ENCODE measurements around the gene SLC4A9. TPM values are rescaled to one million over a fixed set of nuclear protein-coding genes. Genes with fewer than 3 reads are reported as not detected.

Gene SLC4A9
- total RNA-seq, 1 experiment from 2014 or later: not detected

DNA sequence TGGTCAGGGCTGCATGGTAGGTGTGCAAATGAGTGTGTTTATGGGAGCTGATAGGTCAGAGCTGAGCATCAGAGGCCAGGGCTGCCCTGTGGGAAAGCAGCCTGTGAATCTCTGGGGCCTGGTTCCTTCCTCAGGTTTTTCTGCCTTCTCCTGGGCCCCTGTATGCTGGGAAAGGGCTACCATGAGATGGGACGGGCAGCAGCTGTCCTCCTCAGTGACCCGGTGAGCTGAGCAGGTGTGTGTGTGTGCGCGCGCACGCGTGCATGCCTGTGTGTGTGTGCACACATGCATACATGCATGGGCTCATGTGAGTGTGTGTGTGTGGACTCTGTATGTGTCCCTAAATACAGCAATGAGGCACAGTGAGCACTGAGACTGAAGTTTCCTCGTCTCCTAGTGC lies 2.3 kb downstream of the SLC4A9 start:
- DNase-seq (ENCODE audit: low read depth): no peak

DNA sequence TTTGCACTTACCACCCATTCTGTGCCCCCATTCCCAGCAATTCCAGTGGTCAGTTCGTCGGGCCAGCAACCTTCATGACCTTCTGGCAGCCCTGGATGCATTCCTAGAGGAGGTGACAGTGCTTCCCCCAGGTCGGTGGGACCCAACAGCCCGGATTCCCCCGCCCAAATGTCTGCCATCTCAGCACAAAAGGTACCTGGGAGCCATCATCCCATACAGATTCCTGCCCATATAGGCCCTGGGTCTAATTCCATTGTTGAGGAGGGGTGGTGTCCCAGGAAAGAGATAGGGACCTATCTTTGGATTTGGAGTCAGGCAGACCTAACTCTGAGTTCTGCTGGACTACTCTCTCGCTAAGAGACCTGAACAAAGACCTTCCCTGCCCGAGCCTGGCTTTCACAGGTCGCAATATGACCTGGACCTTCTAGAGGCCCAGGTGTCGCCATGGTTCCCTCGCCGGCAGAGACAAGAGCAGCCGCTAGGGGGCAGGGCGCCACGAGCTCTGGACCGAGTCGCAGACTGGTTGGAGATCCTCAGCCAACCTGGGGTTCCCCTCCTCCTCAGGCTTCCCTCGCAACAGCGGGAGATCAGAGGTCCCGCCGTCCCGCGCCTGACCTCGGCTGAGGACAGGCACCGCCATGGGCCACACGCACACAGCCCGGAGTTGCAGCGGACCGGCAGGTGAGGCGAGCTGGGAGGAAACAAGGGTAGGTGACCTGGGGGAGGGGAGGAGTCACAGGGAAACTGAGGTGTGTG lies 3.1 kb downstream of the SLC4A9 start:
- peak; percentile 45 for DNase-seq (ENCODE audit: low read depth)

DNA sequence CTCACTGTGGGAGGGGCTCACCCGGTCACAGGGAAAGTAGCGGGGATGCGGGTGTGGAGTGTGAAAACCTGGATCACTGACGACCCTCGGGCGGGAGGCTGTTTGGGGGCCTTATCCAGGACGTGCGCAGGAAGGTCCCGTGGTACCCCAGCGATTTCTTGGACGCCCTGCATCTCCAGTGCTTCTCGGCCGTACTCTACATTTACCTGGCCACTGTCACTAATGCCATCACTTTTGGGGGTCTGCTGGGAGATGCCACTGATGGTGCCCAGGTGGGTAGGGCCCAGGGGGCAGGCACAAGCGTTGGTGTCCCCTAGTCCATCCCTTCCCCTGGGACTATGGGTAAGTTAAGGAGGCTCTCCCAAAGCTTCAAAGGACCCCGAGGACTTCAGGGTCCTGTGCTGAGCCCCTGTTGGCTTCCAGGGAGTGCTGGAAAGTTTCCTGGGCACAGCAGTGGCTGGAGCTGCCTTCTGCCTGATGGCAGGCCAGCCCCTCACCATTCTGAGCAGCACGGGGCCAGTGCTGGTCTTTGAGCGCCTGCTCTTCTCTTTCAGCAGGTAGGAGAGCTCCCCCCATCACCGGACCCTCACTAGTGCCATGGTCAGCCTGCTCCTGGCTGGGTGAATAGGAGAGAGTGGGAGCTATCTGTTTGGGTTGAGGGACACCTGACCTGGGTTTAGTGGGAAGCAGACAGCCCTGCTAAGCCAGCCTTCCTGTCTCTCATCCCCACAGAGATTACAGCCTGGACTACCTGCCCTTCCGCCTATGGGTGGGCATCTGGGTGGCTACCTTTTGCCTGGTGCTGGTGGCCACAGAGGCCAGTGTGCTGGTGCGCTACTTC lies 3.9 kb downstream of the SLC4A9 start:
- DNase-seq (ENCODE audit: low read depth): no peak

DNA sequence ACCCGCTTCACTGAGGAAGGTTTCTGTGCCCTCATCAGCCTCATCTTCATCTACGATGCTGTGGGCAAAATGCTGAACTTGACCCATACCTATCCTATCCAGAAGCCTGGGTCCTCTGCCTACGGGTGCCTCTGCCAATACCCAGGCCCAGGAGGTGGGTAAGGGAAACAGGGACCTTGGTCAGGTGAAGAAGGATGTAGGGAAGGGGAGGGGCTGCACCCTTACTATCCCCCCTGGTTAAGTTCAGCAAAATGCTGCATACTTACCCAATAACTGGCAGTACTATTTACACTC lies 4.4 kb downstream of the SLC4A9 start:
- DNase-seq (ENCODE audit: low read depth): no peak

DNA sequence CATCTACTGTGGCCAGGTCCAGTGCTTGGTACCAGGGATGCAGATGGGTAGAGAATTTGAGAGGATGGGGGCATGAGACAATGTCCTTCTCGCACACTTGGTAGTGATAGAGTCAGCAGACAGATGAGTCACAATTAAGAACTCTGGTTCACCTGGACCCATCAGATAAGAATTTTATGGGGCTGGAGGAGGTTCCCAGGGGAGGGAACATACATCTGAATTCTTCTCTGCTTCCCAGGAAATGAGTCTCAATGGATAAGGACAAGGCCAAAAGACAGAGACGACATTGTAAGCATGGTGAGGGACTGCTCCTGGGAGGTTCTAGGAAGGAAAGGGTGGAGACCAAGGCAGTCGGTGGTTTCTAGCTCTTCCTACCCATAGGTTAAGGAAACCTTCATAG lies 5.3 kb downstream of the SLC4A9 start:
- DNase-seq (ENCODE audit: low read depth): no peak

DNA sequence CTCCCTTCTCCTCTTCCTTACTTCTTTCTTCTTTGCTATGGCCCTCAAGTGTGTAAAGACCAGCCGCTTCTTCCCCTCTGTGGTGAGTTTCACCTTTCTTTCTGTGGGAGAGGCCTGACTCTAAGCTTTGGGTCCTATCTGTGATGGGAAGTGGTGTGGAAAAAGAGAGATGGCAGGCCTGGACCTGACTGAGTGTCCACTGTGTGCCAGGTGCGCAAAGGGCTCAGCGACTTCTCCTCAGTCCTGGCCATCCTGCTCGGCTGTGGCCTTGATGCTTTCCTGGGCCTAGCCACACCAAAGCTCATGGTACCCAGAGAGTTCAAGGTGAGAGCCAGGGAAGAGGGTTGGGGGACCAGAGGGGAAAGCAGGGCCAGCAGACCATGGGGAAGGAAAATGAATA lies 5.9 kb downstream of the SLC4A9 start:
- DNase-seq (ENCODE audit: low read depth): no peak

DNA sequence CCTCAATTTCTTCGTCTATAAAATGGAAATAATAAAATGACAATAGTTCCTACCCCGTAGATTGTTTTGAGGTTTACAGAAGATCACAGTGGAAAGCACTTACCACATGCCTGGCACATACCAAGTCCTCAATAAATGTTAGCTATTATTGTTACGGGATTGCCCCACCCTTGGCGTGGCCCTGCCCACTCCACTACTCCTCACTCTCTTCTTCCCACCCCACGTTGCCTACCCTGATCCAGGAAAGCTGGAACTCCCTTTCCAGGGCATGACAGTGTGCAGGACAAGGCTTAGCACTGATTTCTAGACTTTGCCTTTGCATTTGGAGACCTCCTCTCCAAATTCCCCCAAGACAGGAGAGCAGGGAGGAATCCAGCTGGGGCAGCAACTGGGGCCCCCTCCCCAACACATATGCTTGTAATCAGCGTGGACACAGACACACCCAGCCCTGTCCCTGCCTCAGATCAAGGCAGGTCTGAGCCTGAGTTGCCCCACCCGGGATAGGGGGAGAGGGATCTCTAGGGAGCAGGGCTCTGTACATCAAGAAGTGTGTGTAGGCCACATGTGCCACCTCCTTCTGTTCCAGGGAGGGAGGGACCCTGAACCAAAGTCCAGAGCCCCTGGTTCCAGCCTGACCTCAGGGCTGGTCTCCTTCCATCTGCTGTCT lies 6.7 kb downstream of the SLC4A9 start:
- no peak for DNase-seq (ENCODE audit: low read depth)

DNA sequence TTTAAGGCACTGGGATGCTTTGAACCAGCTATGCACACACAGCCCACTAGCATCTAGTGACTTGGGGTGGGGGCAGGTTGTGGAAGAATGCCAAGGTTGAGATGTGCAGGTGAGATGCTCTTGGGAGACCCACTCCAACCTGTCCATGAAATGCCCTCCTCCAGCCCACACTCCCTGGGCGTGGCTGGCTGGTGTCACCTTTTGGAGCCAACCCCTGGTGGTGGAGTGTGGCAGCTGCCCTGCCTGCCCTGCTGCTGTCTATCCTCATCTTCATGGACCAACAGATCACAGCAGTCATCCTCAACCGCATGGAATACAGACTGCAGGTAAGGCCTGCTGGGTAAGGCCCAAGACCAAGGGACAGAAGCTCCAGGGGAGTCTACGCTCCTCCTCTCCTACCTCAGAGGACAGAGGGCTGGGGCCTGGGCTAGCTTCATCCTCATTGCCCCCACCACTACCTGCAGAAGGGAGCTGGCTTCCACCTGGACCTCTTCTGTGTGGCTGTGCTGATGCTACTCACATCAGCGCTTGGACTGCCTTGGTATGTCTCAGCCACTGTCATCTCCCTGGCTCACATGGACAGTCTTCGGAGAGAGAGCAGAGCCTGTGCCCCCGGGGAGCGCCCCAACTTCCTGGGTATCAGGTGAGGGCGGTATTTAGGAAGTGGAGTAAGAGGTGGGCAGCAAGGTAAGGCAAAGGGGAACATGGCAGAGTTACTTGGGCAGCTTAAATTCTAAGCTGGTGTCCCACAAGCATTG lies 7.4 kb downstream of the SLC4A9 start:
- DNase-seq (ENCODE audit: low read depth): no peak

DNA sequence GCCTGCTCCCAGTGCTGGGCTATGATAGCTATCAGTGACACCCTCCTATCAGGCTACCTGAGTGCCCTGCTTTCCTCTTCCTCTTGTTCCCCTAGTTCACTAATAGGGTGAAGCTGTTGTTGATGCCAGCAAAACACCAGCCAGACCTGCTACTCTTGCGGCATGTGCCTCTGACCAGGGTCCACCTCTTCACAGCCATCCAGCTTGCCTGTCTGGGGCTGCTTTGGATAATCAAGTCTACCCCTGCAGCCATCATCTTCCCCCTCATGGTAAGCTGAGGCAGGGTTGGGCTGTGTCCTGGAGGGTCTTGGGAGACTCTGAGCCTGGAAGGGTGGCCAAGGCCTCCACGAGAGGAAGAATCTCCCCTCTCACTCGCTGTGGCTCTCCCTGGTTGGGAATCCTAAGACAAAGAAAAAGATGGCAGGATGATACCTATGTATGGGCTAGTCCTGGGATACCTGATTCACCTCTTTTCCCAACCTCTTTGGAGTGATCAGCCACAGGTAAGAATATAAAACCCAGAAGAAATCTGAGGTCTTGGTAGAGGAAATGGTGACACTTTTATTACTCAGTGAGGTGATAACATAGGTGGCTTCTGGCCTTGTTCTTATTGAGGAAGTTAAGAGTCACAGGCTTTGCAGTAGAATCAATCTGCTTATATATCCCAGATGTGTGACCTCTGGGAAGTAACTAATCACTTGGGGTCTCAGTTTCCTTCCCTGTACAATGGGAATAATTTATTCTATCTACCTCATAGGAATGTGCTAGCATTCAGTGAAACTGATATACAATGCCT lies 11.6 kb downstream of the SLC4A9 start:
- DNase-seq (ENCODE audit: low read depth): no peak

DNA sequence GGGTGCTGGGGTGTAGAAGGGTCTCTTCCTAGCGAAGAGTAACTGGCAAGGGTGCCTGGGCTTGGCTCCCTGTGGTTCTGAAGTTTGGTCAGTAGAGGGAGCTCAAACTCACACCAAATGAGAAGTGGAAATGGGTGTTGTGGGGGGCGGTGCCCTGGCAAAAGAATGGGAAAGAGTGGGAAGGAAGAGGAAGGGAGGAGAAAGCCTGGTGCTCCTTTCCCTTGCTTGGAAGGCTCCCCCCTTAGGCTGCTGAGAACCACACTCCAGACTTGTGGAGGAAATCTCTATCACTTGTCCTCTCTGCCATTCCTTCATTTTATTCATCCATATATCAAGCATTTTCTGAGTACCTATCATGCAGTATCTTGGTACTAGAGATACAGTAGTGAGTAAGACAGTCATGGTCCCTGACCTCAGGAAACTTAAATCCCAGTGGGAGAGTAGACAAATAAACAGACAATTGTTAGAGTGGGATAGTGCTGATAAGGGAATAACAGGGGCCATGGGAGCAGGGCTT lies 13.0 kb downstream of the SLC4A9 start:
- DNase-seq (ENCODE audit: low read depth): peak; percentile 76

DNA sequence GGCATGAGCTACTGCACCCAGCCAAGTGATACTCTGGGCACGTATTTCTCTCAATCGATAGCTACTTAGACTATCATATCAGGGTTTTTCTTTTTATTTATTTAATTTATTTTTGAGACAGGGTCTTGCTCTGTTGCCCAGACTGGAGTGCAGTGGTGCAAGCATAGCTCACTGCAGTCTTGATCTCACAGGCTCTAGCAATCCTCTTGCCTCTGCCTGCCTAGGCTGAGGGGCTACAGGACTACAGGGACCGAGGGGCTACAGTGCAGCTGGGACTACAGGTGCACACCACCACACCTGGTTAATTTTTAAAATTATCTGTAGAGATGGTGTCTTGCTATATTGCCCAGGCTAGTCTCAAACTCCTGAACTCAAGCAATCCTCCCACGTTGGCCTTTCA lies 21.4 kb downstream of the SLC4A9 start:
- DNase-seq (ENCODE audit: low read depth): no peak

DNA sequence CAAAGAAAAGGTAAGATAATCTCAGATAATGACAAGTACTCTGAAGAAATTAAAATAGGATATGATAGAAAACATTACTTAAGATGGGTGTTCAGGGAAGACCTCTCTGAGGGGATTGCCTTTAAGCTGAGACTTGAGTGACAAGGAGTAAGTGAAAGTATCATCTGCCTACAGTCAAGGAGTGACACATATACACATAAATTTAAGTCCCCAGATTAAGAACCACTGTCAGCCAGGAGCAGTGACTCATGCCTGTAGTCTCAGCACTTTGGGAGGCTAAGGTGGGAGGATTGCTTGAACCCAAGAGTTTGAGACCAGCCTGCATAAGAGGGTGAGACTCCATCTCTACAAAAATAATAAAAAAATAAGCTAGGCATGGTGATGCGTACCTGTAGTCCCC lies 22.0 kb downstream of the SLC4A9 start:
- no peak for DNase-seq (ENCODE audit: low read depth)

DNA sequence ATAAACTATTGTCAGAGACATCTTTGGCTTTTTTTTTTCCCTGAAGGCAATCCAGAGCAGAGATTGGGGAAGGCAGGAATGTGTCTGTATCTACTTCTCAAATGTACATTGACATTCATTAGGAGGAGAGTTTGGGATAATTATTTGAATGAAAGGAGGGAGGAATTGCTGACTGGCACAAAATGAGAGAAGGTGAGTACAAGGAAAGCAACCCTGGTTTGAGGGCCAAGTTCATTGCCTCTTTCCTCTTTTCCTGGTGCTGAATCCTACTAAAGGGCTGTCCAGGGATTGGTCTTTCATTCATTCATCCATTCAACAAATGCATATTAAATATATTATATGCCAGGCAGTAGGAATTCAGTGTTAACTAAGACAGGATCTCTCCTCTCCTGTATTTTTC lies 22.9 kb downstream of the SLC4A9 start:
- DNase-seq (ENCODE audit: low read depth): no peak

DNA sequence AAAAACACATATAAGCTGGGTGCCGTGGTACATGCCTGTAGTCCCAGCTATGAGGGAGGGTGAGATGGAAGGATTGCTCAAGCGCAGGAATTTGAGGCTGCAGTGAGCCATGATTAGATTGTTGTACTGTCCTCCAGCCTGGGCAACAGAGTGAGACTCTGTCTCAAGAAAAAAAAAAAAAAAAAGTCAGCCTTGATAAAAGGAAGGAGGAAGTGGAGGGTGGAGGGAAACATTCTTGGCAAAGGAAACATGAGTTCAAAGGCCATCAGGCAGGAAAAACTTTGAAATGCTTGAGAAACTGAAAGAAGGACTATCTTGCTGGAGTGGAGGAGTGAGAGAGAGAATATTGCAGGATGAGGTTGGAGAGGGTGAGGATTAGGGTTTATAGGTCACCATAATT lies 23.3 kb downstream of the SLC4A9 start:
- DNase-seq (ENCODE audit: low read depth): no peak

DNA sequence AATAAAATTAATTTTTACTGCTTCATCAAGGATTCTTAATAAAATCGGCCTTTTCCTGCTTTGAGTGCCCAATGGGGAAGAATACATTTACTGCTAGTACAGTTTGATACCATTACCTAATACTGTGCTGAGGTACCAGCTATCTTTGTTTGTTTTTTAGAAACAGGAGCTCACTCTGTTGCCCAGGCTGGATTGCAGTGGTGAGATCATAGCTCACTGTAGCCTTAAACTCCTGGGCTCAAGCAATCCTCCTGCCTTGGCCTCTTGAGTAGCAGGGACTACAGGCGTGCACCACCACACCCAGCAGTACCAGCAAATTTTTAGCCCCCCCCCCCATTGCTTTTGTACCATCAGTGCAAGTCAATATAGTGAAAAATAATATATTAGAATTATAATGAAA lies 28.1 kb downstream of the SLC4A9 start:
- no peak for DNase-seq (ENCODE audit: low read depth)

DNA sequence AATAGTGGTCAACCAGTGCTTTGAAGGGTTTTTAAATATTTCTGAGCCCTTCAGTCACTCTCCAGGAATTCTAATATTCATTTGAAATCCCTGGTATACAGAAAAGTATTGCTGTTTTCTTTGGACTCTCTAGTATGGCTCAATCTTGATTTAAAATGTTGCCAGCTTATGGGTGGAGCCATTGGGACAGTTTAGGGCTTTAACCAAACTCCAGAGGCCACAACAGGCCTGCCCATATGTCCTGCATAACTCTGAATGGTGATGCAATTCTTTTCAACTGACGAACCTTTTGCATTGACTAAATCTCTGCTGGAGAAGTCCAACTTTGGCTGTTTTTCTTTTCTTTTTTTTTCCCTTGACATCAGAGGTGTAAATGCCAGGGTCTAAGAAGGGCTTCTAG lies 31.3 kb downstream of the SLC4A9 start:
- no peak for DNase-seq (ENCODE audit: low read depth)

DNA sequence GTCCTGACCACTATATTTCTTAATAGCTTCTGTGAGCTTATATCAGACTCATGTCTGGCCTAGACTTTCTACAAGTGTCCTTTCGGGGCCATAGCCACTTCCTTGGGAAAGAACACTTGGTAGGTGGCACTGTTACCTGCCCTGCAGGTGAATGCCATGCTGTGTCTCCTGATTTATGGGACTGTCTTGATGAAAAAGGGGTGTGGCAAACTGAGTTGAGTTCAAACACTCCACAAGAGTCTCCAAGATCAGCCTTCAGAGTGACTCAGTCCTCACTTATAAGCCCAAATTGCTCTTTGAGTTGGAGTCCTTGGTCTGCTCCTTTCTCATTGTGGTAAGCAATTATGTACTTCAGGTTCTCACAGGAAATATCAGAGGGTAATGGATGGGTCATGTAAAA lies 31.7 kb downstream of the SLC4A9 start:
- DNase-seq (ENCODE audit: low read depth): no peak

DNA sequence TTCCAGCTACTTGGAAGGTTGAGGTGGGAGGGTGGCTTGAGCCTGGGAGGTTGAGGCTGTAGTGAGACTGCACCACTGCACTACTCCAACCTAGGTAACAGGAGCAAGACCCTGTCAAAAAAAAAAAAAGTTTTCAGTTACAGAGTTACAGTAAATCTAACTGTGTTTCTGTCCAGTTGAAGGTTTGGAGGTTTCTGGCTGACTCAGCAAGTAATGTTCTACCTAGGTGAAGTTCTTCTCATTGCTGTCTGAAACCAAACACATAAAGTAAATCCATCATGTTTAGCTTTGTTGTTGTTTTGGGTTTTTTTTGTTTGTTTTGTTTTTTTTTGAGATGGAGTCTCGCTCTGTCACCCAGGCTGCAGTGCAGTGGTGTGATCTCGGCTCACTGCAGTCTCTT lies 33.7 kb downstream of the SLC4A9 start:
- DNase-seq (ENCODE audit: low read depth): no peak

DNA sequence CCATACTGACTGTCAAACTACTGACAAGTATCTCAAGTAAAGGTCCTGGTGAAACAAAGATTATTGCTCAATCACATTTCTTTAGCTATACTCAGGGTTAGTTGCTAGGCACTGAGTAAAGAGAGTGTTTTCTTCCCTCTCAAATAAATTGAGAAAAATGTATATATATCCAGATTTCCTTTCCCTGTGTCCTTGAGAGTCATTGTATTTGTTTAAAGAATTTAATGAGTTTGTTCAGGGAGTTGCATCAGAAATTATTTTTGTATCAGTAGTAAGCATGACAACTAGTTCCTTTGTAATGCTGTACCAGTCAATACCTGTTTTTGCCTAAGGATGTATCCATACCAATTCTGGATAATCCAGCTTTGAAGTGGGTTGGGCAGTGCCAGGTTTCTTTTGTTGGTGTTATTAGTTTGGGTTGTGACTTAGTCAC lies 38.4 kb downstream of the SLC4A9 start:
- DNase-seq (ENCODE audit: low read depth): no peak

DNA sequence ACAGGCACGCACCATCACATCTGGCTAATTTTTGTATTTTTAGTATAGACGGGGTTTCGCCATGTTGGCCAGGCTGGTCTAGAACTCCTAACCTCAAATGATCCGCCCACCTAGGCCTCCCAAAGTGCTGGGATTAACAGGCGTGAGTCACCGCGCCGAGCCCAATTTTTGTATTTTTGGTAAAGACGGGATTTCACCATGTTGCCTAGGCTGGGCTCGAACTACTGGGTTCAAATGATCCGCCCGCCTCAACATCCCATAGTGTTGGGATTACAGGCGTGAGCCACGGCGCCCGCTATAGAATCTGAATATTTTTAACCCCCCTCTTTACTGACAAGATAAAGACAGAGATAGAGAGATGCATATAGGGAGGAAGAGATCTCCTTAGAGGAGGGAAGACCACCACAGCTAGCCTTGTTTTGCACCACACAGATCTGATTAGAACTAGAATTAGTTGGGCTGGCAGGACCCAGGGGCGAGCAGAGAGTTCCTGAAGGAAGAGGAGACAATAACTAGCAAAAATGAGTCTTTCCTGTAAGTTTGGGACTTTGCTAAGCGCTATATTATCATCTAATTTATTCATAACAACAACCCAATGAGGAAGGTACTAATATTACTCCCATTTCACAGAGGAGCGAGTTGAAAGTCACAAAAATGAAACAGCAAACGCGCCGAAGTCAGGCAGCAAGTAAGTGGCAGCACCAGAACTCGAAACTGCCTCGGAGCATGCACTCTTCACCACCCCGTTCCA lies 40.2 kb downstream of the SLC4A9 start:
- DNase-seq (ENCODE audit: low read depth): peak; percentile 4

Data from RPMI7951 (cell line).